Mucosa of descending colon (tissue), 3 donors: Measurements from ENCODE around the gene DLG2. TPM values are rescaled to one million over a fixed set of nuclear protein-coding genes. Genes with fewer than 3 reads are reported as not detected.

Source experiments
- ATAC-seq: fragments of 200-7000 bp; cut with Tn5 transposase; one replicate; pipeline ENCODE4 v1.9.1; 2020; ENCODE audit warnings: mild to moderate bottlenecking, moderate library complexity
- DNase-seq, 3 donors: peaks; one replicate each; pipeline ENCODE4 v3.0.0-alpha.2; 2020
- H3K36me3 ChIP-seq: fragments of 200-600 bp; one replicate; pipeline ENCODE4 v1.8.0; 2021; ENCODE audit warnings: low read depth, mild to moderate bottlenecking
- H3K4me1 ChIP-seq: fragments of 200-600 bp; one replicate; pipeline ENCODE4 v1.8.0; 2021; ENCODE audit warnings: low read depth, mild to moderate bottlenecking
- H3K4me3 ChIP-seq: fragments of 200-600 bp; one replicate; pipeline ENCODE4 v1.8.0; 2021; ENCODE audit warnings: mild to moderate bottlenecking
- H3K9me3 ChIP-seq: fragments of 200-600 bp; one replicate; pipeline ENCODE4 v1.8.0; 2021; ENCODE audit warnings: mild to moderate bottlenecking
- intact Hi-C, 2 donors: fragments of 100-400 bp; cut with DNase I in 1 of 2; cut with micrococcal nuclease in 1 of 2; formaldehyde crosslinking; loops; one replicate each; pipeline versions ENCODE4 v1.11.0 to v1.11.1; 2022; cut with DNase I, micrococcal nuclease
- total RNA-seq, 3 donors: library from RNA; stranded (reverse); fragmentation: NEBNext Ultra II Directional in 2 of 3; extraction: Animal tissue kit (Norgen Biotek cat#: 25700) in 2 of 3; gene quantifications; one replicate each; pipeline versions ENCODE4 v1.2.1 to v1.2.4, GENCODE V29; 2021 to 2023
- TF ChIP-seq, protein P1 (sequence below): fragments of 200-600 bp; IDR thresholded peaks from one replicate; pipeline ENCODE4 v1.8.0; 2022; ENCODE audit warnings: antibody characterized with exemption, mild to moderate bottlenecking
- donor health status: DM: no; HTN: no; CAD: no; lungs with moderate emphysema.
- donor health status: DM: no; HTN: no; CAD: no.
- donor health status: DM: no; HTN: yes; CAD: no.

DLG2 gene
- total RNA-seq, 3 donors from 2014 or later = 2.1 to 11.1 (median 2.4) TPM

GRCh38 chr11:83784419-83784818 lies 1842.7 kb downstream of the DLG2 start:
- ATAC-seq (no peak), DNase-seq (no peak)
- H3K4me1 ChIP-seq = no peaks in the 10 kb centered on the region
- H3K4me3 ChIP-seq = no peak overlapping the region
- H3K36me3 ChIP-seq = no peaks in the 10 kb centered on the region
- no peaks in the 10 kb centered on the region for H3K9me3 ChIP-seq
- TF ChIP-seq, protein P1, sequence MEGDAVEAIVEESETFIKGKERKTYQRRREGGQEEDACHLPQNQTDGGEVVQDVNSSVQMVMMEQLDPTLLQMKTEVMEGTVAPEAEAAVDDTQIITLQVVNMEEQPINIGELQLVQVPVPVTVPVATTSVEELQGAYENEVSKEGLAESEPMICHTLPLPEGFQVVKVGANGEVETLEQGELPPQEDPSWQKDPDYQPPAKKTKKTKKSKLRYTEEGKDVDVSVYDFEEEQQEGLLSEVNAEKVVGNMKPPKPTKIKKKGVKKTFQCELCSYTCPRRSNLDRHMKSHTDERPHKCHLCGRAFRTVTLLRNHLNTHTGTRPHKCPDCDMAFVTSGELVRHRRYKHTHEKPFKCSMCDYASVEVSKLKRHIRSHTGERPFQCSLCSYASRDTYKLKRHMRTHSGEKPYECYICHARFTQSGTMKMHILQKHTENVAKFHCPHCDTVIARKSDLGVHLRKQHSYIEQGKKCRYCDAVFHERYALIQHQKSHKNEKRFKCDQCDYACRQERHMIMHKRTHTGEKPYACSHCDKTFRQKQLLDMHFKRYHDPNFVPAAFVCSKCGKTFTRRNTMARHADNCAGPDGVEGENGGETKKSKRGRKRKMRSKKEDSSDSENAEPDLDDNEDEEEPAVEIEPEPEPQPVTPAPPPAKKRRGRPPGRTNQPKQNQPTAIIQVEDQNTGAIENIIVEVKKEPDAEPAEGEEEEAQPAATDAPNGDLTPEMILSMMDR = no peak
- intact Hi-C loops = no loop called here

DNA sequence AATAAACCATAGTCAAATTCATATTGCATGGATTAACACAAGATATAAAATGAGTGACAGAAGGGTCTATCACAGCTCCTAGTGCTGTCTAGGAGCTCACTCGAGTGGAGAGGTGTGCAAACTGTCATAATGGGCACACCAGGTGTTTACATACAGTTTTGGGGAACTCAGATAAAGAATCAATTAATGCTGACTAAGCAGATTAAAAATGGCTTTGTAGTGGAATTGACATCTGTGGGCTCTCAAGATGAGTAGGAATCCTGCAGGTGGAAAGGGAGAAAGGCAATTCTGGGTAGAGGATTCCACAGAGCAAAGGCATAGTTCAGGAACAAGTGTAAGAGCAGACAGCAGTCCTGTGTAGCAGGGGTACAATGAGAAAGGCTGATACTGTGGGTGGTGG lies 1844.8 kb downstream of the DLG2 start:
- DNase-seq (no peak), ATAC-seq (no peak)
- Histone ChIP-seq H3K4me1 (no peaks in the 10 kb centered on the region), H3K36me3 (no peaks in the 10 kb centered on the region), H3K4me3 (no peak overlapping the region), H3K9me3 (no peaks in the 10 kb centered on the region)
- intact Hi-C loops = no loop called here
- TF ChIP-seq, protein P1 = no peak

DNA sequence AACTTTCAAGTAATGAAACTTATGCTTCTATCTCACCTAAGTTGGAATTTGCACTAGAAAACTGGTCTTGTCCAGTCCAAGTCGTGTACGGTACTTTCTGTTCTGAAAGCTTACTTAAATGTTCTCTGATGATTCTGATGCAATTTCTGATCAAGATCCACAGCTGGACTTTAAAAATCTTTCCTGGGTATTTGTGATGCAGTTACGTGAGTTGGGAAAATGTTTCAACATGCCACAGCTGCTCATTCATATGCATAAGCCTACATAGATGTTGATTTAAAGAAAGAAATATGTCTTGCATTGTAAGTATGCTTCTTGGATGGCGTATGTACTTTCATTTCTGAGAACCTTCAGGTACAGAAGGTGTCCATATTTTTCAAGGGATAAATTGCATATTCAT lies 1847.3 kb downstream of the DLG2 start:
- TF ChIP-seq, protein P1 = no peak
- H3K36me3 ChIP-seq = no peaks in the 10 kb centered on the region
- H3K9me3 ChIP-seq = no peaks in the 10 kb centered on the region
- no peak for DNase-seq
- ATAC-seq = no peak
- H3K4me1 ChIP-seq = no peaks in the 10 kb centered on the region
- intact Hi-C loops = no loop called here
- H3K4me3 ChIP-seq = no peak overlapping the region

GRCh38 chr11:83778596-83778995 lies 1848.5 kb downstream of the DLG2 start:
- TF ChIP-seq, protein P1 = no peak
- DNase-seq = no peak
- Histone ChIP-seq H3K4me1 (no peaks in the 10 kb centered on the region), H3K4me3 (no peak overlapping the region), H3K36me3 (no peaks in the 10 kb centered on the region), H3K9me3 (no peaks in the 10 kb centered on the region)
- intact Hi-C loops = no loop called here
- ATAC-seq = no peak

DNA sequence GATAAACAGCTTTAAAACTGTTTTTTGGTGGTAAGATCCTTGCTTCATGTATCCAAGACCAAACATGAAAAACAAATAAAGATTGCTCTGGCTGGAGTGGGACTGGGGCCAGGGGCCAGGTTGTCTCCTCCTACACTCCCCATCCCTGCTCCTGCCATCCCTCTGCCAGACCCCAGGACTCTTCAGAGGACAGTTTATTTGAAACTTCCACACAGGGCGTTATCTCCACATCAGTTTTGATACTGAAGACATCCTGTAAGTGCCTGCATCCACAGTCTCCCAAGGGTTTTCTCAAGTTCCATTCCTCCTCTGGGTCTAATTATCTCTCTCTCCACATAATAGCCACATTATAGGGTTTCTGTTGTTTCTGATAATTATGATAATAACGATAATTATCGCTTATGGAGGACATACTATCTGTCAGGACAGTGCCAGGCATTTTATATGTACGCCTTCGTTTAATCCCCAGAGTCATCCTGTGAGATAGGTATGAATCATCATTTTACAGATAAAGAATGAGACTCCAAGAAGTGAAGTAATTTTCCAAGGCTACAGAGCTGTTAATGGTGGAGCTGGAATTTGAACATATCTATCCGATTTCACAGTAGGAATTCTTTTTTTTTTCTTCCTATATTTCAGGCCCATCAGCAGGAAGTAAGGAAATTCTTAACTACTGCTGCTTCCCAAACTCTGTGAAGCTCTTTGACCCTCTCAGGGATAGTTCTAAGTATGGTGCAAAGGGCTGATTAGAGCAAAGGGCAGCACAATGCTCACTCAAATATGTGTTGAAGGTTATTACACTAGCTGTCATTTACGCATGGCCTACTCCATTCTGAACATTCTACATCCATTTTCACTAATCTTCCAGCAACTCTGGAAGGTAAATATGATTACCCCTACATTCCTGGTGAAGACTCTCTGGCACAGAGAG lies 1852.9 kb downstream of the DLG2 start:
- Histone ChIP-seq H3K36me3 (no peaks in the 10 kb centered on the region), H3K9me3 (no peaks in the 10 kb centered on the region), H3K4me1 (no peaks in the 10 kb centered on the region), H3K4me3 (no peak overlapping the region)
- ATAC-seq = no peak
- TF ChIP-seq, protein P1 = no peak
- DNase-seq = no peak
- intact Hi-C loops = no loop called here
